ENCODE measurements around the gene VANGL1. TPM values are rescaled to one million over a fixed set of nuclear protein-coding genes. Genes with fewer than 3 reads are reported as not detected.
"Not testable (repeated sequence)": the region's sequence is repeated elsewhere in the genome, so short reads cannot be mapped to it uniquely, and the experiment has no call there.

The VANGL1 gene
- total RNA-seq, 1 donor from 2014 or later = 8.5 TPM

DNA sequence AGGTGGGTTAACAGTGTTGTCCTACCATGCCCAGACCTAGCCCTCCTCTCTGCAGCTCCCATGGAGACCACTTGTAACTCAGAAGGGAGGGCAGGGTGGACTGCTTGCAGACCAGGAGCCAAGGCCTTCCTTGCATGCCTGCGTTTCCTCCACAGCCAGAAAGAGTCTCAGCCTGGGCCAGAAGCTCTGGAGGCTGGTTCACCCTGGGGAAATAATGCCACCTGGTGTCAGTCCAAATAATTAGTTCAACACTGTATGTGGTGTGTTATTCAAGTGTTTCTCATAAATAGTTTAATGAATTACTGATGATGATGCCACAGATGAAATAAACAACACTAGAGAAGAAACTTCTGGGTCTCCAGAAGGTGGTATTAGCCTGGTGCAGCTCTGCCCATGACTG, 16.9 kb upstream of the VANGL1 start:
- Histone ChIP-seq H3K27ac (no peak overlapping the region), H3K4me2 (no peak overlapping the region), H3K27me3 (no peaks in the 10 kb centered on the region), H3F3A (ENCODE audit: low read depth) (no peaks in the 10 kb centered on the region), H3K4me1 (no peaks in the 10 kb centered on the region), H3K9ac (no peak overlapping the region), H3K4me3 (no peak overlapping the region), H4K20me1 (ENCODE audit: low read depth) (no peaks in the 10 kb centered on the region), H3K9me3 (ENCODE audit: low read depth) (peaks cover 7% of the 10 kb centered on the region), H2AFZ (replicated peaks) (peak overlapping the region; percentile 42), H3K36me3 (no peaks in the 10 kb centered on the region), H3K79me2 (ENCODE audit: low read depth) (no peaks in the 10 kb centered on the region)
- Mint-ChIP-seq H3K27me3 (ENCODE audit: insufficient read depth, low read depth) (peaks cover 13% of the 10 kb centered on the region), H3K4me3 (no peak overlapping the region), H3K36me3 (peaks cover 2% of the 10 kb centered on the region), H3K27ac (no peak overlapping the region), H3K4me1 (no peaks in the 10 kb centered on the region), H3K9me3 (peaks cover 28% of the 10 kb centered on the region)
- TF ChIP-seq EZH2 (IDR thresholded peaks at IDR 0.05) = no peak
- TF ChIP-seq, protein P1, sequence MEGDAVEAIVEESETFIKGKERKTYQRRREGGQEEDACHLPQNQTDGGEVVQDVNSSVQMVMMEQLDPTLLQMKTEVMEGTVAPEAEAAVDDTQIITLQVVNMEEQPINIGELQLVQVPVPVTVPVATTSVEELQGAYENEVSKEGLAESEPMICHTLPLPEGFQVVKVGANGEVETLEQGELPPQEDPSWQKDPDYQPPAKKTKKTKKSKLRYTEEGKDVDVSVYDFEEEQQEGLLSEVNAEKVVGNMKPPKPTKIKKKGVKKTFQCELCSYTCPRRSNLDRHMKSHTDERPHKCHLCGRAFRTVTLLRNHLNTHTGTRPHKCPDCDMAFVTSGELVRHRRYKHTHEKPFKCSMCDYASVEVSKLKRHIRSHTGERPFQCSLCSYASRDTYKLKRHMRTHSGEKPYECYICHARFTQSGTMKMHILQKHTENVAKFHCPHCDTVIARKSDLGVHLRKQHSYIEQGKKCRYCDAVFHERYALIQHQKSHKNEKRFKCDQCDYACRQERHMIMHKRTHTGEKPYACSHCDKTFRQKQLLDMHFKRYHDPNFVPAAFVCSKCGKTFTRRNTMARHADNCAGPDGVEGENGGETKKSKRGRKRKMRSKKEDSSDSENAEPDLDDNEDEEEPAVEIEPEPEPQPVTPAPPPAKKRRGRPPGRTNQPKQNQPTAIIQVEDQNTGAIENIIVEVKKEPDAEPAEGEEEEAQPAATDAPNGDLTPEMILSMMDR (IDR thresholded peaks at IDR 0.05) = peak; percentile 9
- no peak for DNase-seq (ENCODE audit: low spot score)

DNA sequence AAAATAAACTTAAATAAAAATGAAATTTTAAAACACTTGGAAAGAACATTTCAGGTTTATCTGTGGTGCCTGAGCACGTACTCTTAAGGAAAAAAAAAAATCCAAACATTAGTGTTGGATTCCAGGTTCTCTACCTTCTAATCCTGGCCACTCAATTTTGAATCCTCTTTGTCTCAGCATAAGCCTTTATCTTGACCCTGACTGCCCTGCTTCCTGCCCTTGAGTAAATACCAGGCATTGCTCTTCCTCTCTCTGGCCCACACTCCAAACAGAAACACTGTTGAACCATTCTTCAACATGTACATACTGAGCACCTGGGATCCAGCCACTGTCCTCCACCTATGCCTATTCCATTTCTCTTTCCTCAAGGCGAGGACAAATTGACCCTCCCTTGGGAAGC, 11.4 kb upstream of the VANGL1 start:
- peaks cover 13% of the 10 kb centered on the region for H3K9me3 Mint-ChIP-seq
- no peaks in the 10 kb centered on the region for H3K4me1 ChIP-seq
- H3K4me2 ChIP-seq = no peak overlapping the region
- no peaks in the 10 kb centered on the region for H3F3A ChIP-seq (ENCODE audit: low read depth)
- peaks cover 10% of the 10 kb centered on the region for H3K27me3 Mint-ChIP-seq (ENCODE audit: insufficient read depth, low read depth)
- H3K27ac Mint-ChIP-seq = no peak overlapping the region
- no peak overlapping the region for H3K4me3 Mint-ChIP-seq
- H4K20me1 ChIP-seq (ENCODE audit: low read depth) = no peaks in the 10 kb centered on the region
- no peak overlapping the region for H2AFZ ChIP-seq (replicated peaks)
- no peak for DNase-seq (ENCODE audit: low spot score)
- H3K27ac ChIP-seq = no peak overlapping the region
- H3K27me3 ChIP-seq = no peaks in the 10 kb centered on the region
- H3K9me3 ChIP-seq (ENCODE audit: low read depth) = no peaks in the 10 kb centered on the region
- H3K79me2 ChIP-seq (ENCODE audit: low read depth) = no peaks in the 10 kb centered on the region
- no peaks in the 10 kb centered on the region for H3K36me3 Mint-ChIP-seq
- no peak for TF ChIP-seq EZH2phosphoT487 (IDR thresholded peaks at IDR 0.05)
- TF ChIP-seq, protein P1 (IDR thresholded peaks at IDR 0.05) = no peak
- no peak for TF ChIP-seq EZH2 (IDR thresholded peaks at IDR 0.05)
- peaks cover 3% of the 10 kb centered on the region for H3K4me1 Mint-ChIP-seq
- H3K9ac ChIP-seq = no peak overlapping the region
- H3K4me3 ChIP-seq = no peak overlapping the region
- H3K36me3 ChIP-seq = no peaks in the 10 kb centered on the region

DNA sequence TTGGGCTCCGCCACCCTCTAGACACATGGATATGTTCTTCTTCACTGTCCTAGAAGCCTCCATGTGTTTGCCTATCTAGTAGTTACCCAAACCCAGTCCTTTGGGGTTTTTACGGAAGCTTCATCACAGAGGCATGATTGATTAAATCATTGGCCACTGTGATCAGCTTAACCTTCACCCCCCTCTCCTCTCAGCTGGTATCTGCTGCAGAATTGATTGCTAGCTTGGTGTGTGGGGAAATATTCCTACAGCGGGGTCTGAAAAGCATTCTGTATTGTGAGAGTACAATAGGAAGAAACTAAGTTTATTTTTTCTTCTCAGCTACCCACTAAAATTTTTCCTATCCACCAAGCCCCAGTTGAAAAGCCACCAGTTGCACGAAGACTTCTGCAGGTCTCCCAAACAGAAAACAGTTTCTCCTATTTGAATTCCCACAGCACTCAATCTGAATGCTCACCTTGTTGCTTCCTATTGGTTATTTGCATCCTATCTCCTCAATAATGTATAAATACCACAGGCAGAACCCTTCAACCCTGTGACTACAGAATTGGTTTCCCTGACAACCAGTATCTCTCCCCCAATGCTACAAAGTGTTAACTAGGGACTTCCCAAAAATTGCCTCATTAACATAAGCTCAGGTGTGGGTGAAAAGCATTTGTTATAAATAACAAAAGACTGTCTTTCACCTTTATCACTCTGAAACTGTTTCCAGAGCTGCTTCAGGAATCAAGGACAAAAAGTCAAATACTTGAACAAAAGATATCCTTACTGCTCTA, 9.3 kb upstream of the VANGL1 start:
- Histone ChIP-seq H4K20me1 (ENCODE audit: low read depth) (no peaks in the 10 kb centered on the region), H3K4me1 (no peaks in the 10 kb centered on the region), H3K27me3 (no peaks in the 10 kb centered on the region), H3K9me3 (ENCODE audit: low read depth) (no peaks in the 10 kb centered on the region), H3K27ac (no peak overlapping the region), H3K4me2 (no peak overlapping the region), H3K9ac (no peak overlapping the region), H2AFZ (replicated peaks) (no peak overlapping the region), H3K79me2 (ENCODE audit: low read depth) (no peaks in the 10 kb centered on the region), H3F3A (ENCODE audit: low read depth) (no peaks in the 10 kb centered on the region), H3K4me3 (no peak overlapping the region), H3K36me3 (no peaks in the 10 kb centered on the region)
- no peak overlapping the region for H3K4me3 Mint-ChIP-seq
- TF ChIP-seq, protein P1 (IDR thresholded peaks at IDR 0.05) = no peak
- no peak for TF ChIP-seq EZH2phosphoT487 (IDR thresholded peaks at IDR 0.05)
- no peak for TF ChIP-seq EZH2 (IDR thresholded peaks at IDR 0.05)
- no peaks in the 10 kb centered on the region for H3K36me3 Mint-ChIP-seq
- peaks cover 27% of the 10 kb centered on the region for H3K9me3 Mint-ChIP-seq
- peaks cover 10% of the 10 kb centered on the region for H3K27me3 Mint-ChIP-seq (ENCODE audit: insufficient read depth, low read depth)
- H3K27ac Mint-ChIP-seq = no peak overlapping the region
- peaks cover 3% of the 10 kb centered on the region for H3K4me1 Mint-ChIP-seq
- DNase-seq (ENCODE audit: low spot score) = no peak

DNA sequence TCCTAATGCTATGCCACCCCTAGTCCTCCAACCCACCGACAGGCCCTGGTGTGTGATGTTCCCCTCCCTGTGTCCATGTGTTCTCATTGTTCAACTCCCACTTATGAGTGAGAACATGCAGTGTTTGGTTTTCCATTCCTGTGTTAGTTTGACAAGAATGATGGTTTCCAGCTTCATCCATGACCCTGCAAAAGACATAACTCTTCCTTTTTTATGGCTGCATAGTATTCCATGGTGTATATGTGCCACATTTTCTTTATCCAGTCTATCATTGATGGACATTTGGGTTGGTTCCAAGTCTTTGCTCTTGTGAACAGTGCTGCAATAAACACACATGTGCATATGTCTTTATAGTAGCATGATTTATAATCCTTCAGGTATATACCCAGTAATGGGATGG, 8.2 kb upstream of the VANGL1 start:
- DNase-seq (ENCODE audit: low spot score); H3K4me3 Mint-ChIP-seq; H3F3A ChIP-seq (ENCODE audit: low read depth); H3K27ac Mint-ChIP-seq; H4K20me1 ChIP-seq (ENCODE audit: low read depth); H3K36me3 ChIP-seq; H3K4me2 ChIP-seq; H3K79me2 ChIP-seq (ENCODE audit: low read depth); H2AFZ ChIP-seq (replicated peaks); H3K9ac ChIP-seq; H3K4me1 ChIP-seq; H3K9me3 ChIP-seq (ENCODE audit: low read depth); H3K4me1 Mint-ChIP-seq; H3K27me3 Mint-ChIP-seq (ENCODE audit: insufficient read depth, low read depth); H3K4me3 ChIP-seq; H3K36me3 Mint-ChIP-seq; H3K27me3 ChIP-seq; H3K27ac ChIP-seq: not testable (repeated sequence)
- H3K9me3 Mint-ChIP-seq = peaks cover 32% of the 10 kb centered on the region

DNA sequence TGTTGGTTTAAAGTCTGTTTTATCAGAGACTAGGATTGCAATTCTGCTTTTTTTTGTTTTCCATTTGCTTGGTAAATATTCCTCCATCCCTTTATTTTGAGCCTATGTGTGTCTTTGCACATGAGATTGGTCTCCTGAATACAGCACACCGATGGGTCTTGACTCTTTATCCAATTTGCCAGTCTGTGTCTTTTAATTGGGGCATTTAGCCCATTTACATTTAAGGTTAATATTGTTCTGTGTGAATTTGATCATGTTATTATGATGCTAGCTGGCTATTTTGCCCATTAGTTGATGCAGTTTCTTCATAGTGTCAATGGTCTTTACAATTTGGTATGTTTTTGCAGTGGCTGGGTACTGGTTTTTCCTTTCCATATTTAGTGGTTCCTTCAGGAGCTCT, 4.5 kb upstream of the VANGL1 start:
- not testable (repeated sequence) for H3F3A ChIP-seq (ENCODE audit: low read depth); H3K36me3 Mint-ChIP-seq; H3K9ac ChIP-seq; H2AFZ ChIP-seq (replicated peaks); H3K4me1 Mint-ChIP-seq; H3K27me3 Mint-ChIP-seq (ENCODE audit: insufficient read depth, low read depth); H3K36me3 ChIP-seq; H3K27ac Mint-ChIP-seq; H3K4me3 ChIP-seq; H3K79me2 ChIP-seq (ENCODE audit: low read depth); H4K20me1 ChIP-seq (ENCODE audit: low read depth); H3K9me3 ChIP-seq (ENCODE audit: low read depth); H3K4me3 Mint-ChIP-seq; H3K4me2 ChIP-seq; DNase-seq (ENCODE audit: low spot score); H3K27ac ChIP-seq; H3K4me1 ChIP-seq
- H3K27me3 ChIP-seq = peaks cover 14% of the 10 kb centered on the region
- H3K9me3 Mint-ChIP-seq = peaks cover 48% of the 10 kb centered on the region

Data from neural progenitor cell (in vitro differentiated cells).